Choroid plexus epithelial cell (primary cell): ENCODE results near the gene SMCP.

Experiments used
- DNase-seq: peaks from one replicate; pipeline ENCODE4 v3.0.0-alpha.2; 2010; ENCODE audit warnings: low read depth
- H3K4me3 ChIP-seq: 2 replicates; pipeline ENCODE4 v1.5.1; 2011; ENCODE audit warnings: low read depth, mild to moderate bottlenecking, control low read depth, low read length, moderate library complexity
- TF ChIP-seq, protein P1 (sequence below): conservative IDR thresholded peaks from 2 replicates; pipeline ENCODE4 v1.5.1; 2011; ENCODE audit warnings: low read depth, mild to moderate bottlenecking, control low read depth, inconsistent platforms, low read length, moderate library complexity

SMCP gene

DNA sequence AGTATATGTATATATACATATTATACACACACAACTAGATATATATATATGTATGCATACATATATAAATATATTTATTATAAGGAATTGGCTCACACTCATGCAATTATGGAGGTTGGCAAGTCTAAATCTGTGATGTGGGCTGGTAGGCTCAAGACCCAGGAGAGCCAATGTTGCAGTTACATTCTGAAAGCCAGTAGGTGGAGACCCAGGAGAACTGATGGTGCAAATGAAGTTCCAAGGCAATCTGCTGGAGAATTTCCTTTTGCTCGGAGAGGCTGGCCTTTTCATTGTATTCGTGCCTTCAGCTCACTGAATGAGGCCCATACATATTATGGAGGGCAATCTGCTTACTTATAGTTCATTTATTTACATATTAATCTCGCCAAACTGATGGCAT, 39.7 kb downstream of the SMCP start:
- TF ChIP-seq, protein P1, sequence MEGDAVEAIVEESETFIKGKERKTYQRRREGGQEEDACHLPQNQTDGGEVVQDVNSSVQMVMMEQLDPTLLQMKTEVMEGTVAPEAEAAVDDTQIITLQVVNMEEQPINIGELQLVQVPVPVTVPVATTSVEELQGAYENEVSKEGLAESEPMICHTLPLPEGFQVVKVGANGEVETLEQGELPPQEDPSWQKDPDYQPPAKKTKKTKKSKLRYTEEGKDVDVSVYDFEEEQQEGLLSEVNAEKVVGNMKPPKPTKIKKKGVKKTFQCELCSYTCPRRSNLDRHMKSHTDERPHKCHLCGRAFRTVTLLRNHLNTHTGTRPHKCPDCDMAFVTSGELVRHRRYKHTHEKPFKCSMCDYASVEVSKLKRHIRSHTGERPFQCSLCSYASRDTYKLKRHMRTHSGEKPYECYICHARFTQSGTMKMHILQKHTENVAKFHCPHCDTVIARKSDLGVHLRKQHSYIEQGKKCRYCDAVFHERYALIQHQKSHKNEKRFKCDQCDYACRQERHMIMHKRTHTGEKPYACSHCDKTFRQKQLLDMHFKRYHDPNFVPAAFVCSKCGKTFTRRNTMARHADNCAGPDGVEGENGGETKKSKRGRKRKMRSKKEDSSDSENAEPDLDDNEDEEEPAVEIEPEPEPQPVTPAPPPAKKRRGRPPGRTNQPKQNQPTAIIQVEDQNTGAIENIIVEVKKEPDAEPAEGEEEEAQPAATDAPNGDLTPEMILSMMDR: no peak
- DNase-seq: no peak
- H3K4me3 ChIP-seq: no peak overlapping the region

DNA sequence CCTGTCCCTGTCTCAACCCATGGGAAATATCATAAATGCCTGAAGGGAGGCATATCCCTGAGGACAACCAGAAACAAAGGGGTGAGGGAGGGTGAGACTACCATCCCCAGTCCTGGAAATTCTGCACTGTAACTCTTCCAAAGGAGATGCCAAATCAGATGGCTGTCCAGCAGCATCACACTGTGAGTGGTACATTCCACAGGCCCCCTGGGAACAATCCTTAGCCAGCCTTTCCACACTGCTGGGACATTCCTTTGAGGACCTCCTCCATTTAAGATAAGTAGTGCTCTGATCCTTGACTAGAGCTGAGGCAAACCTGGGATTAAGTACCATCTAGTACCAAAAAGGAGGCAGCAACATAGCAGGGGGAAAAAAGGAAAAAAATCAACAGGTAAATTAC, 40.9 kb downstream of the SMCP start:
- DNase-seq: no peak
- TF ChIP-seq, protein P1: no peak
- no peak overlapping the region for H3K4me3 ChIP-seq

DNA sequence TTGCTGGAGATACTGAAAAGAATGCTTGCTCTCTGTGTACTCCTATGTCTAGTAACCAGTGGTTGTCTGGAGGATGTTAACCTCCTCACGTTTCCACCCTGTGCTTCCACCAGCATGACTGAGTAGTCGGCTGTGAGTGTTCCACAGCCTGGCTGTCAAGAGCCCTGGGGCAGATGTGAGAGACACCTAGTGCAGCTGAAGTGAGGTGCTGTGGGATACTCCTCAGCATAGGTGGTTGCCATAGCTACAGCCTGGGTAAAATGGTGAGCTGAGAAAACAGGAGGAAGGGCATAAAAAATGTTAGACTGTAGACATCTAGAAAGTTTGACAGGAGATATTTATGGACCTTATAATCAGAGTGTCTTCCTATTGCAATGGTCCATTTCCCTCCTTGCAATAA, 46.1 kb downstream of the SMCP start:
- no peak overlapping the region for H3K4me3 ChIP-seq
- no peak for DNase-seq
- TF ChIP-seq, protein P1: no peak

DNA sequence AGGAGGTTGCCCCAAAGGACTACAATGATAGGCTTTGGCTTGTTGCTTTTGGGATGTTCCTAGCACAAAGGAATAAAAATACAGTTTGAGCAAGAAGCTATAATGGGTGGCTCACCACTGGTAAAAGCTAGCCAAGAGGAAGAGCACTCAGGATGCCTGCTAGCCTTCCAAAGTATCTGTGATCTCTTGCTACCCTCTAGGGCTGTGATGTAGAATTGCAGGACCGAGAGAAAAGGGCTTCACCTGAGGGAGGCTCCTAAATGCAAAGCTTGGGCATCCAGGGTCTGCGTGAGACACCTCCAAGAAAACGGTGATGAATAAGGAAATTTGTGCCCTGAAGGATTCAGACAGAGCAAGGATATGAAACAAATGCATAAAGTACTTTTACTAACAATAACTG, 48.0 kb downstream of the SMCP start:
- no peak overlapping the region for H3K4me3 ChIP-seq
- TF ChIP-seq, protein P1: no peak
- no peak for DNase-seq

DNA sequence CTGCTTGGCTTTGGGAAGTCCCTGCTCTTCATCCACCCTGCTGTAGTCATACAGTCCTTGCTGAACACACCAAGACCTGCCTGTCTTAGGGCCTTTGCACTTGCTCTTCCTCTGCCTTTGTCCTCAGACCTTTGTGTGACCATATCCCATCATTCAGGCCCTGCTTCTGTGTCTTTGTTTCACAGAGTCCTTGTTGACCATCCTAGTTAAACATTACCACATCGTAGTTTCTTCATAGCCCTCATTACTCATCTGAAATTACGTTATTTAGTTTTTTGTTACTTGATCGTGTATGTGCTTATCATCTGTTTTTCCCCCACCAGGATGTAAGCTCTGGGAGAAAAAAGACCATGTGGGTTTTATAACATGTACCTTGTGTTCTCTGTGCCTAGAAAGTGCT, 50.5 kb downstream of the SMCP start:
- TF ChIP-seq, protein P1: no peak
- DNase-seq: no peak

DNA sequence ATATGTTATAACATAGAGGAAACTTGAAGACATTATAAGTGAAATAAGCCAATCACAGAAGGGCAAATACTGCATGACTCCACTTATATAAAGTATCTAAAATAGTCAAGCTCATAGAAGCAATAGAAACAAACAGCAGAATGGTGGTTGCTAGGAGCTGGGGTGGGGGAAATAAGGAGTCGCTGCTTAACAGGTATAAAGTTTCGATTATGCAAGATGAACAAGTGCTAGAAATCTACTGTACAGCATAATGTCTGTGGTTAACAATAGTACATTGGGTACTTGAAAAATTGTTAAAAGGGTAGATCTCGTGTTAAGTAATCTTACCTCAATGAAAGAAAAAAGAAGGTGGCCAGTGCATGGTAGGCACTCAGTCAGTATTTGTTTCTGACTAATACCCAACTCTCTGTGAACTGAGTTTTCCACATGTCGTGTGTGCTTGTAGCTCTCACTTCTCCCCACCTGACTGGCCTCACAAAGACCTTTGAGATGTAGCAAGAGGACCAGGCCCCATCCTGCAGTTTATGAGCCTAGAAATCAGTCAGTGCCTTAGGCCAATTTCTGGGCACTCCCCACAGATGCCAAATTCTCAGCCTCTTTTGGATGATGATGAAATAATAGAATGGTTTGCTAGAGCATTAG, 54.2 kb downstream of the SMCP start:
- no peak overlapping the region for H3K4me3 ChIP-seq
- no peak for DNase-seq
- TF ChIP-seq, protein P1: no peak

More for the DNA sequence above, 50.5 kb downstream of the SMCP start:
- no peak overlapping the region for H3K4me3 ChIP-seq

DNA sequence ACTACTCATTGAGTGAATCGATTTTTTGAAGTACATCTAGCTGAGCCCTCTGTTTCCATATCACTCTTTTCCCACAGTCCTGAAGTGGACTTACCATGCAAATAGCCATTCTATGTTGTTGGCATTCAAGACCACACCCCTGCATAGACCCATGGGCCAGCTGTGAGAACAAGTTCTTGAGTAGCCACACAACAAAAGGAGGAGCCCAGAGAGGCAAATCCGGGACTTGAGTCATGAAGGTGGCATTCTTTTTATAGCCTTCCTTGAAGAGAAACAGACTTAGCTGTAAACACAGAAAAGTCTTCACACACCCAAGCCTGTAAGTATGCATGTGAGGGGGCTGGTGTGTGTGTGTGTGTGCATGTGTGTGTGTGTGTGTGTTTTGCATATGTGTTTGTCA, 55.1 kb downstream of the SMCP start:
- H3K4me3 ChIP-seq: no peak overlapping the region
- DNase-seq: no peak
- TF ChIP-seq, protein P1: no peak
